GM11168 (cell line): ENCODE results near the gene AGPAT3.

ENCODE experiments used
- in situ Hi-C: fragments of 300-500 bp; cut with MboI; formaldehyde crosslinking; loops from one replicate; pipeline ENCODE4 v1.12.0; 2022; ENCODE audit warnings: low sequenced_read_pairs; ENCODE audit not compliant: unreplicated experiment

AGPAT3 gene

DNA sequence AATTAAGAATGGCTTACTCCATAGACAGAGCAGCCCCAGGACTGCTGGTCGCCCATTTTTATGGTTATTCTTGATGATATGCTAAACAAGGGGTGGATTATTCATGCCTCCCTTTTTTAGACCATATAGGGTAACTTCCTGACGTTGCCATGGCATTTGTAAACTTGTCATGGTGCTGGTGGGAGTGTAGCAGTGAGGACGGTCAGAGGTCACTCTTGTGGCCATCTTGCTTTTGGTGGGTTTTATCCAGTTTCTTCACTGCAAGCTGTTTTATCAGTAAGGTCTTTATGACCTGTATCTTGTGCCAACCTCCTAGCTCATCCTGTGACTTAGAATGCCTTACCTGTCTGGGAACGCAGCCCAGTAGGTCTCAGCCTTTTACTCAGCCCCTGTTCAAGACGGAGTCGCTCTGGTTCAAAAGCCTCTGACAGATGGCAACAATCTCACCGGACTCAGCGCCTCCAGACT lies 5.2 kb upstream of the AGPAT3 start:
- in situ Hi-C loops: no loop called here

DNA sequence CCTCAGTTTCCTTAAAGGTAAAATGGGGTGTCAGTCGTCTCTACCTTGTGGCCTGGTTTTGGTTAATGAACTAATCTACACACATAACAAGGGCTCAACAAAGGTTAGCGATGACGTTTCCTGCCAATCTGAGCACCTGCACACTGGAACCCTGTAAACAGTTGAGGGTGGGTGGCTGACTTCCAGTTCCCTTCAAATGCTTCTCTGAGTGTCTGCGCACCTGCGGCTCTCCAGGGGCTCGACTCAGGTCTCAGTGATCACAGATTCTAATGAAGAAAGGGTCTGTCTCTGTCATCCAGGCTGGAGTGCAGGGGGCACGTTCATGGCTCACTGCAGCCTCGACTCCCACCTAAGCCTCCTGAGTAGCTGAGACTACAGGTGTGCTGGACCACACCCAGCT lies 3.3 kb upstream of the AGPAT3 start:
- in situ Hi-C loops: no loop called here

DNA sequence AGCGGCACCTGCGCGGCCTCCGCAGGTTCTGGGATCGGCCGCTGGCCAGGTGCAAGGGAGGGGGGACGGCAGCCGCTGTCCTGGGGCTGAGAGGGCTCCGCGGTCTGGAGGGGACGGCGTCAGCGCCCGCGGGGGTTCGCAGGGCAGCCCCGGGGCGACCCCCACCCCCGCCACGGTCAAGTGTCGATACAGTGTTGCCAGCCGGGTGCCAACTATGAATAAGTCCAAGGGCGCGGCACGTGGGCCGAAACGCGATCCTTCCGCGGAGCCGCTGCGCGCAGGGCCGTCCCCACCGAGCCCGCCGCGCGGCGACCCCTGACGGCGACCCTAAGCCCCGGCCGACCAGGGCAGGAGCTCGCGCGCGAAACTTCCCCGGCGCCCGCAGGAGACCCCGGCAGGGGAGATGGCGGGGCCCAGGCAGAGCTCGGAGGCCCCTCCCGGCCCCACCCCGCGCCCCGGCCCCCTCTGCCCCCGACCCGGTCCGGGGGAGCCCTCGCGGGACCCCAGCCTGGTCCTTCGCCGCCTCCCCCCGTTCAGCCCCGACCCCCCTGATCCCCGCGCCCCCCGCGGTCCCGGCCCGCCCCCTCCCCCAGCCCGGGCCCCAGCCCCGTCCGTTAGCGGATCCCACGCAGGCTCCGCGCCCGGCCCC lies 586 bp upstream of the AGPAT3 start:
- in situ Hi-C loops: no loop called here

DNA sequence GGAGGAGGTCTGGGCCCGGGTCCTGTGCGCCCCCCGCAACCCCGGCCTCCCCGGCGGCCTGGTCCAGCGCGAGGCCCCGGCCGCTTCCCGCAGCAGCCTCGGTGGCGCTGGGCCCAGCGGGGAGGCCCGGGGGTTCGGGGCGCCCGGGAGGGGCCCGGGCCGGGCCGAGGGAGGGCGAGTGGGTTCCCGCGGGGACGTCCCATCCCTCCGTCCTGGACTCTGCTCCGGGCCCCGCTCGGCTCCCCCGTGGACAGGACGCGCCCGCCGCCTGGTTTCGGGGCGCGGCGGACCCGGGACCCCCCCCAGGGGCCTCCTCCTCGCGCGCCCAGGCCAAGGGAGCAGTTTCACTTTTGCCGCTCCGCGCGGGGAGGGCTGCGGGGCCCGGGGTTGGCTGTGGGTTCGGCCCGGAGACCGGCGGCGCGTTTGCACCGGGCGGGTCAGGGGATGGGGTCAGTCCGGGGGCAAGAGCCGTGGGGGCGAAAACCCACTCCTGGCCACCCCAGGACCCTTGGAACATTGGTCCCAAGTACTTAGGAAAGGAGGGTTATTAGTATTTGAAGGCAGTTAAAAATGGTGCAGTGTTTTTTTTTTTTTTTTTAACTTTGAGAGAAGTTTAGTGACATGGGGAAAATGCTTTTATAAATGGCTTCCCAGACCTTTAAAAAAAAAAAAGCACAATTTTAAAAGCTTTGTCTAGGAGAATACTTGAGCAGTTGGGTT lies 677 bp downstream of the AGPAT3 start:
- in situ Hi-C loops: no loop called here

DNA sequence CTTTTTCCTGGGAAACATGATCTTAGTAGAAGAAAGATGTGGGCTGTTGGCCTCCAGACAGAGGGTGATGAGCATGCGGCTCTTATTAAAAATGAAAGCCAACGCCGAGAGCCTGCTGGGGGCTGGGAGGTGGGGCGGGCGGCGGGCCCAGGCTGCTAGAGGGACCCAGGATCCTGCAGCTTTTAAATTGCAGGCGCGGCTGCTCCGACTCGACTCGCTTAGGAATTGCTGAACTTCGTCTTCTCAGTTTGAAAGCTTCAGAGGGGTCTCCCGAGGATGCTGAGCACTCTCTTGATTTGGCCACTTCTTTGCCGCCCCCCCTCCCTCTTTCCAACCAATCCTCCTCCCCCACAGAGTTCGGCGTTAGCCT lies 1.2 kb downstream of the AGPAT3 start:
- in situ Hi-C loops: no loop called here

DNA sequence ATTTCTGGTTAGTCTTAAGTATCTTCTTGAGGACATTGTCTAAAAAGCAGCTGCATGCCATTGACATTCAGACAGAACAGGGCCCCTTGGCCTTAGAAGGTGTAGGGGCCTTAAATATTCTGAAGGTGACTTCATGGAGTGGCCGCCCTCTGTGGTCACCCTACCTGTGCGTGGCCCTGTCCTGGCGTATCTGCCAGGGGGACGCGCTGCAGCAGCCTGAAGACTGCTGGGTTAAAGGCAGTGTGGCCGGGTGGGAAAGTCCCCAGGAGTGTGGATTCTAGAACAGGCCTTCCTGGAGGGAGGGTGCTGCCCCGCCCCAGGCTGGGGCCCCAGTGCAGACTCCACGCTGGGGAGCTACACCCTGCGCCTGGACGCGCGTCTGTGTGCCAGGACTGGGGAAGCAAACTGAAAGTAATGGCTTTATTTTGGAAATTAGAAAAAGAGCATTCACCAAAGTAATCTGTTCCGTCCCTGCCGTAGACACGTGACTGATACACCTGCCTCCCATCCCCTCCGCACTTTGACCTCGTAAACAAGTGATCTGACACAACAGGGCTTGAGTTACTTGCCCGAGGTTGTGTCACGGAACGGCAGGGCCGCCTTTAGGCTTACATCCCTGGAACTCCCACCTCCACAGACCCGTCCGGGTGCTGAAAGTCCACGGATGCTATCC lies 1.8 kb downstream of the AGPAT3 start:
- in situ Hi-C loops: no loop called here

DNA sequence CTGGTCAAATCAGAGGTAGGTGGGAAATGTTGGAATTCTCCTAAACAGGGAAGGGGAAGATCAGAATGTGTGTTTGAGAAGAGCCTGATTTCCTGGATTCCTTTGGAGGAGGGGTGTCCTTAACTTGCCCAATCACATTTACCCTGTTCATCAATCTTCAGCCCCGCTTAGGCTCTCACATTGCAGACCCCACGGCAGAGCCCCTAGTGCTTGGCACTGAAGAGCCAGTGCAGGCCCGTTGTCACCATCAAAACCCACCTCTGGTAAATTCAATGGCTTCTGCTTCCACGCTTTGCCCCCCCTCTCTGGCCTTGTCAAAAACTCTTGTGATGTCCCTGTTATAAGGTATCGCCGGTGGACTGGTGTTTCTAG lies 2.3 kb downstream of the AGPAT3 start:
- in situ Hi-C loops: no loop called here

DNA sequence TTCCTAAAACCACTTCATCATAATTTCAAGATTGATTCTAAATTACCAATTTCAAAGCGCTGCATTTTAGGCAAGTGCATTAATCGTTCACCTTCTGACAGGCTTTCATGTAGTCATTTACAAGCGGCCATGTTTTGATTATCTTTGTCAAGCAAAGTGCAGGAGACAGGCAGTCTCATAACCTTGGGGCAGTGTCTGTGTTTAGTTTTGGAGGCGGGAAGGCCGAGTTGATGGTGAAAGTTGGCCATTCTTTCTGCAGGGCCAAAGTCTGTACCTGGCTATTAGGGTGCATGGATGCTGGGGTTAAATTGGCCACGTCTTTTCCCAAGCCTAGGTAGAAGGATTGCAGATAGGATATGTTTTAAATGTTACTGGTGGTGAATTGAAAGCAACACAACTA lies 2.9 kb downstream of the AGPAT3 start:
- in situ Hi-C loops: no loop called here

DNA sequence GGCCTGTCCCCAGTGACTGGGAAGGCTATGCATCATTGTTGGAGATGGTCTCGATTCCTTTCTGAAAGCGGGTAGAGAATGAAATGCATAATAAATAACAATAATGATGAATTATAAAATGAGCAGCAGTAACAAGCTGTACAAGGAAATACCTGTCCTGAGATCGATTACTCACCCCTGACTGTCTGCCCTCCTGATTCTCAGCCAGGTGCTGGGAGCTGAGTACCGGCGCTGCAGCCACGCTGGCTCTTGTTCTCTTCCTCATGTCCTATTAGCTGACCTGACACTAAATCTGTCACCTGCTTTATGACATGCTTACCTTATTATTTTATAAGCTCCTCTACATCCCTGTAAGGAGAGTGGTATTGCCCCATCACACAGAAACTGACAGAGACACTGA lies 3.4 kb downstream of the AGPAT3 start:
- in situ Hi-C loops: no loop called here

DNA sequence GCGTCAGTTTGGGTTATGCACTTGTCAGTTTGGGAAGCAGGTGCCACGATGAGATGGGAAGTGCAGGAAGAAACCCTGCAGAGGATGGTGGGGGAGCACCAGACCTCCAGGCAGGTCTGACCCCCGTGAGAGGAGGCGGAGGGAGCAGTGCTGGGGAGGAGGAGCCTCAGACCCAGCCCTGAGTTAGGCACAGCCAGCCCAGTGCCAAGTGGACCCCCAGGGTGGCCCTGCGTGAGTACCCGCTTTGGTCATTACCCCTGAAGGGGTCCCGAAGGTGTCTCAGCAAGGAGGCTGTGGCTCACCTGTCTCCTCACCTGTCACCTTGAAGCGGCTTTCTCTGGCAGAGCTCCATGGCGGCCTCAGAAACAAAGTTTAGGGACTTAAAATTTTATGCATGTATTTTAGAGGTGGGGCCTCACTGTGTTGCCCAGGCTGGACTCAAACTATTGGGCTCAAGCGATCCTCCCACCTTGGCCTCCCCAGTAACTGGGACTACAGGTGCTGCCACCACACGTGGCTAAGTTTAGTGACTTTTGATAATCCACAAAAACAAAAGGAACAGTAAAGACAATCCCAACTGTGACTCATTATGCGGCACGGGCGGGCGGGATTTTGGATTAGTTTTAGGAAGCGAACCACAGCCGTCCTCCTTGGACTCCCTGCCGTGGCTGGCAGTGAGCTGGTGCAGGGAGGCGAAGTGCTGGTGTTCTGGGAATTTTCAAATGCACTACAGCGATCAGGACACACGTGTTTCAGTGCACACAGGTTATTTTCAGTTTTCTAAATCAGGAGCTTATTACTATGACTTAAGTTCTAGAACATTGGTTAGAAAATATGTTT lies 4.7 kb downstream of the AGPAT3 start:
- in situ Hi-C loops: no loop called here

DNA sequence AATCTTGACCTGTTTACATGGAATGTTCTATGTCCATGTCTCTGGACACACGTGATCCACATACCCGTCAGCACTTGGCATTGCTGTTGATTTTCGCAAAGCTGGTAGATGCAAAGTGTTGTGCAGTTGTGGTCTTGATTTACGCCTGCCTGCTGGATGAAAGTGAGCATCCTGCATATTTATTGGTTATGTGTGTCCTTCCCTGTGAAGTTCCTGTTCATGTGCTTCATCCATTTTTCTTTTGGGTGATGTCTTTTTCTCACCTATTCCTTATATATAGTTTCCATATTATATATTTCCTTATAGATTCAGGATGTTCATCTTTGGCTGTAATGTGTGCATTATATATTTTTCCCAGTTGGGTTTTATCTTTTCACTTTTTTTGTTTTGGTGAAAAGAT lies 6.5 kb downstream of the AGPAT3 start:
- in situ Hi-C loops: no loop called here

DNA sequence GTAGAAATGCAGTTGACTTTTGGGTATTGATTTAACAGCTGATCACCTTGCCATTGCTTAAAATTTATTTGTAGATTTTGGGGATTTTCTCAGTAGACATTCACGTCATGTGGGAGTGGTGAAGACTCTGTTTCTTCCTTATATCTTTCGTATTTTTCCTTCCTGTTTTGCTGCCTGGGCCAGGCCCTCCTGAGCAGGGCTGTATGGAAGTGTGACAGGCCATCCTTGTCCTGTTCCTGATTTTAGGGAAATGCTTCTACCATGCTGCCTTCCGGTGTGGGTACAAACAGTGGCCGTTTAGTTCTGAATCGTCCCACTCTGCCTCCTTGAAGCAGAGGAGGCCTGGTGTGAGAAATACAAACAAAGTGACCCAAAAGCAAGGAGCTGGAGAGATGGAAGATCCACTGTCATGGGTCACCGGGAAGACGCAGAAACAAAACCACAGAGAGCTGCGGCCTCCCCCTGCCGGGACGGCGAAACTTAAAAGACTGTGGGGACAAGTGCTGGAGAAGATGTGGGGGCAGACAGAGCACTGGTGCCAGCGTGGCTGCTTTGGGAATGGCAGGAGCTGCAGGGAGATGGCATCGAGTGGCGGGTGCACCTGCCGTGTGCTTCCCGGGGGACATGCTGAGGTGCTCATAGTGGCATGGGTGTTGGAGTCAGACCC lies 7.6 kb downstream of the AGPAT3 start:
- in situ Hi-C loops: no loop called here

DNA sequence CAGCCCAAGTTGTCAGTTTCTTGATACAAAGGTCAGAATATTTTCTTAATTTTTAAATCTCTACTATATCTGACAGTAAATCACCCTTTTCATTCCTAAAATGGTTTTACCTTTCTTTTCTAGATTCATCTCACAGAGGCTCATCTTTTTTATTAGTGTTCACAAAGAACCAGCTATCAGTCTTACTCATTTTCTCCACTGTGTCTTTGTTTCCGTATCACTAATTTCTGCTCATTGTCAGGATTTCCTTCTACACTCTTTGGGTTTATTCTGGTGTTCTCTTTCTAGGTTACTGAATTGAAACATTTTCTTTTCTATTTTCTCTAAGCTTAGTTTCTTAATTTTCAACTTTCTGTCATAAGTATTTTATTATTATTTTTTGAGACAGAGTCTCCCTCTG lies 8.7 kb downstream of the AGPAT3 start:
- in situ Hi-C loops: no loop called here

DNA sequence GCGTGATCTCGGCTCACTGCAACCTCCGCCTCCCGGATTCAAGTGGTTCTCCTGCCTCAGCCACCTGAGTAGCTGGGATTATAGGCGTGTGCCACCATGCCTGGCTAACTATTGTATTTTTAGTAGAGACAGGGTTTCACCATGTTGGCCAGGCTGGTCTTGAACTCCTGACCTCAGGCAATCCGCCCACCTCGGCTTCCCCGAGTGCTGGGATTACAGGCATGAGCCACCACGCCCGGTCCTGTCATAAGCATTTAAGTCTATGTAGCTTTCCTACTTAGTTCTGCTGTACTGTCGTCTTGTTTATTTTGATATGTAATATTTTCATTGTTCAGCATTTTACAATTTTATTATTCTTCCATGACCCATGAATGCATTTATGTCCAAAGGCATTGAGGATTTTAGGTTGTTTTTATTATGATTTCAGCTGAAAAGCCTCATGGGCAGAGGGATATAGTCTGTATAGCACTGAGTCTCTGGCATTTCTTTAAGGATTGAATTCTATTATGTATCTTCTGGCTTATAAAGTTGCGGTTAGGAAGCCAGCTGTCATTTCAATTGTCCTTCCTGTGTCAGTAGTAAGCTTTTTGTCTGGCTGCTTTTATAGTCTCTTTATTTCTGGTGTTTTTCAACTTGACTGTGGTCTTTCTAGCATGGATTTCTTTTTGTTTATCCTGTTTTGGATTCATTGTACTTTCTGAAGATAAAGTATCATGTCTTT lies 9.2 kb downstream of the AGPAT3 start:
- in situ Hi-C loops: no loop called here

DNA sequence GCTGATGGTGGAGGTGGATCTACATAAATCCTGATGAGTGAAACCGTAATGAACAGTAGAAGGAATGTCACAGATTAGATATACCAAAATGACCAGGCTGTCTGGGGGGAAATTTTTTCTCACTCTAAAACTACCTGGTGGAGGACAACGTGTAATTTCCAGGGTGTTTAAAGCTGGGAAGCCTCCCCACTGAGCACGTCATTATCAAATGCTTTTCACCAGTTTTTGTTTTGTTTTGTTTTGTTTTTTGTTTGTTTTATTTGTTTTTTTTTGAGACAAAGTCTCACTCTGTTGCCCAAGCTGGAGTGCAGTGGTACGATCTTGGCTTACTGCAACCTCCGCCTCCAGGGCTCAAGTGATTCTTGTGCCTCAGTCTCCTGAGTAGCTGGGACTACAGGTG lies 11.6 kb downstream of the AGPAT3 start:
- in situ Hi-C loops: no loop called here

DNA sequence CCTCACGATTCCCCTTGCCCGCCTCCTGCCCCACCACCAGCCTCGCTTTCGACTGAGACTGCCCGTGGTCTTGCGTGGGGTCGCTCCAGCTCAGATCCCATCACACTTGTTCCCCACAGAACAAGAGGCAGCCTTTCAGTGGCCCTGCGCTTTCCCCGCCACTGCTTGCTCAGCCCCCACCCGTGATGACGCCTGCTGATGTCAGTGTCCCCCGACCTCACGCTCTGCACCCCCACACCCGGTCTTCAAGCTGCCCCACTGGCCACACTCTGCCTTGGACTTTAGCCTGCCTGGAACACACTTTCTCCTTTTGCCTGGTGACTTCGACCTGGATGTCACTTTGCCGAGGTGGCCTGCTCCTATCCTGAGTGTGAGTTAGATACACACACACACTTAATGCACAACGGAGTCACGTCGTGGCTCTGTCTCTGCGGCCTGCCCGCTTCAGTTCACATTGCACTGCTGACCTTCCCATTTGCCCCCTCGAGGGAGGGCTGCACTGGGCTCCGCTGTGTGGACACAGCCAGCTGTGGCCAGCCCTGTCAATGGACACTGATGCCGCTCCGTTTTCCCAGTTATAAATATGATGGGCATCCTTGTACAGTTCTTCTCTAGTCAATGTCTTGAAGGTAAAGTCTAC lies 13.0 kb downstream of the AGPAT3 start:
- in situ Hi-C loops: no loop called here

DNA sequence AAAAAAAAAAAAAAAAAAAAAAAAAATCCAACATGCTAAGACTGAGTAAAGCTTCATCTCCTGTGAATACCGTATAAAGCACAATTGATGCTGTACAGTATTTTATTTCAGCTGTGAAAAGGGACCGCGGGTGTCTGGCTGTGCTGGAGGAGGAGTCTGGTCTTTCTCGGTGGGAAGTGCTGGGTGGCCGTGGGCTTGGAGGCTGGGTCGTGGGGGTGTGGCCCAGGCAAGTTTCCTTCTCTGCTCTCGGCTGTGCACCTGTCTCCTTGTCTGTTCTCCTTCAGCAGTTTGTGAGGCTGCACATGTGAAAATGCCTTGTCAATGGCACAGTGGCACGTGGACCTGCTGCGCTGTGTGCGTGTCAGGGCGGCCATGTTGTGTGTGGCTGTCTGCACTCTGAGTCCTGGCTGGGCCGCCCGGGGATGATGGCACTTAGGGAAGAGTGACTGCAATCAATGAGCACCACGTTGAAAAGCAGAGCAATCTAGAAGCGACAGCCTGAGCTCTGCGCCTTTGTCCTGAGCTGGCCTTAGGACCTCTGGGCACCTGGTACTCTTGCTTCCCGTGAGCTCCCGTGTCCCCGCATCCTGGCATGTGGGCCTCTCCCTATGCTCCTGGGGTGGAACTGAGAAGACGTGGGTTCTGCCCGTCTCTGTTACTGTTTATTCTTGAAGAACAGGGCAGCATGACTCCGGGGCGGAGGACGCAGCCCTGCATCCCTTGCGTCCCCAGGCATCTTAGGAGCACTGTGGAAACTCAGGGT lies 14.5 kb downstream of the AGPAT3 start:
- in situ Hi-C loops: no loop called here
